ENCODE results near the gene SFMBT2. TPM values are rescaled to one million over a fixed set of nuclear protein-coding genes. Genes with fewer than 3 reads are reported as not detected.
"Not testable (repeated sequence)": the region's sequence is repeated elsewhere in the genome, so short reads cannot be mapped to it uniquely, and the experiment has no call there.

Gene SFMBT2
- total RNA-seq, 1 experiment from 2014 or later: 4.0 TPM

GRCh38 chr10:7239312-7239985 is 171.4 kb downstream of the SFMBT2 start:
- no peak for DNase-seq (ENCODE audit: extremely low read depth, low read depth)

DNA sequence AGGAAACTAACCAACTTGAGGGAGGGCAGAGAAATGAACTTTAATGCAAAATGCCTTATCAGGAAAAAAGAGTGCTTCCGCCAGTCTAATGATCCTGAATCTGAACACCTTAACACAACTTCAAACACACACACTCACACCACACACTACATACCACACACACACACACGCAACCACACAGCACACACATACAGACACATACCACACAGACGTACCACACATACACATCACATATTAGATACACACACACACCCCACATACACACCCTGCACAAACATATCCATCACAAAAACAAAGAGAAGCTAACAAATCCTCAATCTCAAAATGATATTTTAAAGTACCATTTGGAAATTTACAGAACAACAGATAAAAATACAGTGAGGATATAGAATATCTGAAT is 175.5 kb downstream of the SFMBT2 start:
- no peak for DNase-seq (ENCODE audit: extremely low read depth, low read depth)

DNA sequence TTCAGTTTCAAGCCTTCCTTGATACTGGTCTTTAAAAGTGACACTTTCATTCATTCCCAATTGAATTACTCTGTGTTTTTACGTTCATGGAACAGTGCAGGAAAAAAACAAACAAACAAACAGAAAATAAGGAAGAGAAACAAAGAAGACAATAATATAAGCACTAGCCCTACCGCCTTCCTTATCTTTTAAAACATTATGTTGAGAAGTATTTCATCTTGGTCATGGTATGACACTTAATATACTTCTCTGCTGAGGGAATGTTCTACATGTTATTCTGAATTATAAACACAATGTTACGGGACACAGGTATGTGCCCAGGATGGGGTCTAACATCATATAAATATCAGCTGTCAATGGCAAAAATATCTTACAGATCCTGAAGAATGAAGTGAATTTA is 176.7 kb downstream of the SFMBT2 start:
- DNase-seq (ENCODE audit: extremely low read depth, low read depth): no peak

- no peak for DNase-seq (ENCODE audit: extremely low read depth, low read depth)
These were observed 177.4 kb downstream of the SFMBT2 start for GRCh38 chr10:7233259-7233991.

- DNase-seq (ENCODE audit: extremely low read depth, low read depth): no peak
These were observed 179.1 kb downstream of the SFMBT2 start for GRCh38 chr10:7231509-7232414.

DNA sequence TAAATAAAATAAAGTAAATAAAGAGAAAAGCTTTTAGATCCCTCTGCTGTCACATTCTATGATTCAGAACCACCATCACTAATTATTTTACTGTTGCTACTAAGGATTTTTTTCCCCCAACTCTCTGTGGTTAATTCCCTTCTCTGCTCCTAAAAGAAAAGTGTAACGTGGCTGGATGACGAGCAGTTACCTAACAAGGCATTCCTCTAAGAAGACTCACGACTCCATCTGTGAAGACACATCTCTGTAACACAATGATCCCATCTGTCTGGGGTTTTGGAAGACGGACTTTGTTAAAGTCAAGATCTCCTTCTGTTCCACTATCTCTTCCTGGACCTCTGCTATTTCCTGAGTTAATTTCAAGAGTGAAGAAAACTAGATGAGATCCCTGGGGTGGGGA is 179.9 kb downstream of the SFMBT2 start:
- no peak for DNase-seq (ENCODE audit: extremely low read depth, low read depth)

DNA sequence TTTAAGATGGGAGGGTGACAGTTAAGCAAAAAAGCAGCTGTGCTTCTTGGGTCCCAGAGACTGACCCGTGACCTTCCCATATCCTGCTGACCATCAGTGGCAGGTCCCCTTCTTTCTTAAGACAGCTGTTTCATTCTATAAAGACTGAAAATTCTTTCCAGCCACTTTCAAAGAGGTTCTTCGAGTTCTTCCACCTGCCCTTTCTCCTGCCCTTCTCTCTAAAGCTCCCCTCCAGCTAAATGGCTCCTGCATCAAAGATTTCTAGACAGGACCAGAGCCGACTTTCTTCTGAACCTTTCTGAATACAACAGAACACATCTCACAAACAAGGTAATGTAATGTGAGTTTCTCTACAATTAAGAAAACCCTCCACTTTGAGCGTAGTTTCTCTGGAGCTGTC is 180.8 kb downstream of the SFMBT2 start:
- DNase-seq (ENCODE audit: extremely low read depth, low read depth): no peak

DNA sequence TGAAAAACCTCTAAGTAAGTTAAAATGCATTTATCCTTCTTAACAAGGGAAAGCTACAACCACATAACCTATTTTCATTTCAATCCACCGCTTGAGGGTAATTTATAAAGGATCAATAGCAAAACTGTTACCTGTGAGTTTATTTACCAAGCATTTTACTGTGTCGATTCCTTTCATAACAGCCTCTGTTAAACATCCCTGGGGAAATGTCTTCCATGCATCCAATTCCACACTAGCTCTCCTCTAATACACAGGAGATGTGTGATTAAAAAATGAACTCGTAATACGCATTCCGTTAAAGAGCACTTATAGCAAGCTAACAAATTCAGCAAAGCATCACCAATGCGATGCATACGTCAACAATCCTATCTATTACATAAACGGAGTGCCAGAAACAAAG is 185.7 kb downstream of the SFMBT2 start:
- no peak for DNase-seq (ENCODE audit: extremely low read depth, low read depth)

GRCh38 chr10:7218968-7219367 is 191.9 kb downstream of the SFMBT2 start:
- DNase-seq (ENCODE audit: extremely low read depth, low read depth): no peak

DNA sequence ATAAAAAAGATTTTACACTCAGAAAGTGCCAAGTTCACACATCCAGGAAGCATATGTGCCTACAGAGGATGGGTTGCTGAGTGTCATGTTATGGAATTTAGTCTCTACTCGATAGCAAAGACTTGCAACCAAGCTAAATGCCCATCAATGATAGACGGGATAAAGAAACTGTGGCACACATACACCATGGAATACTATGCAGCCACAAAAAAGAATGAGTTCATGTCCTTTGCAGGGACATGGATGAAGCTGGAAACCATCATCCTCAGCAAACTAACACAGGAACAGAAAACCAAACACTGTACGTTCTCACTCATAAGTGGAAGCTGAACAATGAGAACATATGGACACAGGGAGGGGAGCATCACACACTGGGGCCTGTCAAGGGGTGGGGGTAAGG is 198.1 kb downstream of the SFMBT2 start:
- DNase-seq (ENCODE audit: extremely low read depth, low read depth): not testable (repeated sequence)

- no peak for DNase-seq (ENCODE audit: extremely low read depth, low read depth)
These were observed 198.8 kb downstream of the SFMBT2 start for GRCh38 chr10:7211857-7212577.

DNA sequence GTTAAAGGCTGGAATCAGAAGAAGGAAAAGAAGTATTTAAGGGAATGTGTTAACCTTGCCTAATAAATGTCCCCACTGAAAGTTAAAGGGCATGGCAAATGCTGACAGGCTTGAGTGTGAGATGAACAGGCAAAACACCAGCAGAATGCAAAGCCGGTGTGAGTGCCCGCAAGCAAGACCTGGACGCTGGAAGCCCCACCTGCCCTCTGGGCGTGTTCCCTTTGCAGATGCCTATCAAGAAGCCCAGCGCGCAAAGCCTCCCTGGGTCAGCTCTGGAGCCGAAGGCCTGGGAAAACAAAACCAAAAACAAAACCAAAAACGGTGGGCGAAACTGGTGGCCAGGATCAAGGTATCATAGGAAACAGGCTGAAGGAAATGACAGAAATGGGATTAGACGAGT is 200.3 kb downstream of the SFMBT2 start:
- DNase-seq (ENCODE audit: extremely low read depth, low read depth): no peak

DNA sequence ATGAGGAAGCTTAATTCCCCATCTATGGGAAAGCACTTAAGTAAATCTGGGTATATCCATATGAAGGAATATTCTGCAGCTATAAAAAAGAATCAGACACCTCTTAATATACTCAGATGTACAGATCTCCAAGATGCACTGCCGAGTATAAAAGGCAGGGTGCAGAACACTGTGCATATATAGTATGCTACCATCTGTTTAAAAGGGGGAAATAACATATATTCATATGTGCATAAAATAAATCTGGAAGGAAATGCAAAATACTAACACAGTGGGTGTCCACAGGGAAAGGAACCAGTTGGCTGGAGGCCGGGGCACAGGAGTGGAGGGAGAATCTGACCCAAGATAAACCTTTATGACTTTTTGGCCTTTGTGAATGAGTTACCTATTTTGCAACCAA is 201.4 kb downstream of the SFMBT2 start:
- no peak for DNase-seq (ENCODE audit: extremely low read depth, low read depth)

DNA sequence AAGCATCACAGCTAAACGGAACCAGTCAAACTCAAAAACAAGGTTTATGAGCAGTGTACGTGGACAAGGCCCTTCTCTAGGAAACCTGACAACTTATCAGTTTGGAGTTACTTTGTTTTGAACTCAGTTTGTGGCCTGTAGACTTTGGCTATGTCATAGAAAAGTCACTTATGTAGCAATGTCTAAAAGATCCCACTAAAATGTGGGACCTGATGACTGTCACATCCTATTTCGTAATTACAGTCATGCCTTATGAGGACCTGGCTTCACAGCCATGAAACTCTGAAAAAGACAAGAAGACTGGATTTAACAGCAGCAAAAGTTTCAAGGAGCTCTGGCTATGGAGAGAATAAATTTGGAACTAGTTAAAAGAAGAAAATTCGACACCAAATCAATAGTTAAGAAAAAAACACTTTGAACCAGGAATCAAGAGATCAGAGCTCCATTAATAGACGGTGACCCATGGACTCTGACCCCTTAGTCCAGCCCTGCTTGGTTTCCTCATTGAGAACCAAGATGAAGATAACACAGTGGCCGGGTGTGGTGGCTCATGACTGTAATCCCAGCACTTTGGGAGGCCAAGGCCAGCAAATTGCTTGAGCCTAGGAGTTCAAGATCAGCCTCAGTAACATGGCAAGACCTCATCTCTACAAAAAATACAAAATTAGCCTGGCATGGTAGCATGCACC is 204.3 kb downstream of the SFMBT2 start:
- DNase-seq (ENCODE audit: extremely low read depth, low read depth): no peak

DNA sequence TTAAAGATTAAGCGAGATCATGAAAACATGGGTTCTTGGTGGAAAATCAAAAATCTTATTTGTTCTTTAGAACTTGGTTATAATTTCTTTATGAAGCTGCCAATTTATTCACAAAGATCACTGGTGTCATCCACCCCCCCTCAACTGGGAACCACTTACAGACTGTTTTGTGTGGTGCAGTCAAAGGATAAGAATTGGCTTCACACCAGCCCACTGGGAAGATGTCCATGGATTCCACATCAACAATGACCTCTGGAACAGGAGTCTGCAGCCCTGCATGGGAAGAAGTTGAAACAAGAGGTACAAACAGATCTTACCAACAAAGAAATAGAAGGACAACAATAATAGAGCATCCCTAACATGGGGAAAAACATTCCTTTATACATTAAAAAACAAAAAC is 205.2 kb downstream of the SFMBT2 start:
- no peak for DNase-seq (ENCODE audit: extremely low read depth, low read depth)

DNA sequence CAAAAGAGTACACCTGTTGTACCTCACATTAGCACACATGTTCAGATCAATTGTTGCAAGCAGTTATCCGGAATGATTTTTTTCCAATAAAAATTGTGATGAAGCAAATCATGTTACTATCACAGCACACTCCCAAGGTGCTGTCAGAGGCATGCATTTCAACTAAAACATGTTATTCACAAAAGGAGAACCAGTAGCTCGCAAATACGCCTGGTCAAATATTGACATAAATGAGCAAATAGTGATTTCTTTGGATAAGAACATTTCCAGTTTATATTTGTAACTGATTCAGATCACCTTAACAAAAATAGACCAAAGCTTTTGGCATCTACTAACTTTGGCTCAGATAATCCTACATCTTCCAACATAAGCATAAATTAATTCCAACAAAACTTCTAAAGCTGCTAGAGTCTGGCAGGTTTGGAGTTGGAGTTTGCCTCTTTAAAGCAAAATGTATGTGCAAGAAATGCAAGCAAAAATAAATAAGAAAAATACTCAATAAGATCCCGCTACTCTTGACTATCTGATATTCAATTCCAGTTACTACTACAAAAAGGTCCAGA is 208.0 kb downstream of the SFMBT2 start:
- DNase-seq (ENCODE audit: extremely low read depth, low read depth): no peak

- no peak for DNase-seq (ENCODE audit: extremely low read depth, low read depth)
These were observed 211.6 kb downstream of the SFMBT2 start for GRCh38 chr10:7199152-7199760.

DNA sequence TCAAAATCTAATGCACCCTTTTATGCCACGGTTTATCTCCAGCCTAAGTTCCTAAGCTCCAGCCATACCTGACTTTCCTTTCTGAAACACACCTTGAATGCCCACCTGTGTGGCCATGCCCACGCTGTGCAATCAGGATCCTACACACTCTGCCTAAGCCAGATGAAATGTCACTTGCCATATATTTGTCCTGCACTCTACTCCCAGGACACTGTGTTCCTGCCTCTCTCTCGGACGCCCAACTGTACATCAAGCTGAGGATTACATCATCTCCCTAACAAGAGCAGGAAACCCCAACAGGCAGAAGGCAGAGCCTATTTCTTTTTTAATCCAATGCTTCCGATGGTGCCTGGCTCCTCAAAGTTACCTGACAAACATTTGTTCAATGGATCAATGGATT is 214.6 kb downstream of the SFMBT2 start:
- DNase-seq (ENCODE audit: extremely low read depth, low read depth): no peak

DNA sequence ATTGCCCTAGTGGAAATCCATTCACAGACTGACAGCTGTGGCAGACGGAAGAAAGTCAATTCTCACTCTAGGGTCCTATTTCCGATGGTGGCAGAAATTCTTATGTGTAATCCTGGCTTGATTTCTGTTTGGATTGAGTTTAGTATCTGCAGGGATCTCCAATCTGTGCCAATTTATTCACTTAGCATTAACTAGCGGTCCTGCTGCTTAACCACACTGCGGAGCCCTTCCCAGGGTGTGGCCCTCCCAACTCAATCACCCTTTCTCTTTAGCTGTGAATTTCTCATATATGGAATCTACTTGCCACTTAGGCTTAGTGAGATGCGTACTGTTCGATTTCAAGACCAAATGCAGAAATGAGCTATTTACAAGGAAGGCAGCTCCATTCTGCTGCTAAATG is 215.7 kb downstream of the SFMBT2 start:
- no peak for DNase-seq (ENCODE audit: extremely low read depth, low read depth)
